Renal pelvis (tissue), 12 donors: ENCODE results near the gene DGCR2. TPM values are rescaled to one million over a fixed set of nuclear protein-coding genes. Genes with fewer than 3 reads are reported as not detected.
"Not testable (repeated sequence)": the region's sequence is repeated elsewhere in the genome, so short reads cannot be mapped to it uniquely, and the experiment has no call there.

Source experiments
- DNase-seq: peaks from one replicate; pipeline ENCODE4 v3.0.0-alpha.2; 2013
- long read RNA-seq, 16 experiments: transcript quantifications; one replicate each; lab custom pipeline, GENCODE V29; 2026
- polyA plus RNA-seq, 3 donors: library from polyadenylated mRNA; unstranded; fragments of 120-200 nt; gene quantifications; one replicate each; pipeline ENCODE4 v1.2.1, GENCODE V29; 2013; ENCODE audit not compliant: insufficient read length in 3 of 3

Gene DGCR2
- polyA plus RNA-seq: 10 to 100 TPM; 75.2 to 88.1 (median 81.3) TPM
- long read RNA-seq, donor 1, full-length matches to known transcripts: 13 of 23 reads
- long read RNA-seq, donor 1, partial matches to known transcripts: 5 of 23 reads
- long read RNA-seq, donor 1, other reads (novel, unspliced or antisense): 5 of 23 reads
- long read RNA-seq, donor 2, full-length matches to known transcripts: 14 of 27 reads
- long read RNA-seq, donor 2, partial matches to known transcripts: 5 of 27 reads
- long read RNA-seq, donor 2, other reads (novel, unspliced or antisense): 8 of 27 reads
- long read RNA-seq, donor 3, full-length matches to known transcripts: 10 of 30 reads
- long read RNA-seq, donor 3, partial matches to known transcripts: 20 of 30 reads
- long read RNA-seq, donor 3, other reads (novel, unspliced or antisense): 0 of 30 reads
- long read RNA-seq, donor 4, full-length matches to known transcripts: 8 of 15 reads
- long read RNA-seq, donor 4, partial matches to known transcripts: 7 of 15 reads
- long read RNA-seq, donor 4, other reads (novel, unspliced or antisense): 0 of 15 reads
- long read RNA-seq, donor 5, full-length matches to known transcripts: 4 of 11 reads
- long read RNA-seq, donor 5, partial matches to known transcripts: 7 of 11 reads
- long read RNA-seq, donor 5, other reads (novel, unspliced or antisense): 0 of 11 reads
- long read RNA-seq, donor 6, full-length matches to known transcripts: 9 of 24 reads
- long read RNA-seq, donor 6, partial matches to known transcripts: 15 of 24 reads
- long read RNA-seq, donor 6, other reads (novel, unspliced or antisense): 0 of 24 reads
- long read RNA-seq, donor 7, full-length matches to known transcripts: 16 of 51 reads
- long read RNA-seq, donor 7, partial matches to known transcripts: 35 of 51 reads
- long read RNA-seq, donor 7, other reads (novel, unspliced or antisense): 0 of 51 reads
- long read RNA-seq, donor 8, full-length matches to known transcripts: 7 of 7 reads
- long read RNA-seq, donor 8, partial matches to known transcripts: 0 of 7 reads
- long read RNA-seq, donor 8, other reads (novel, unspliced or antisense): 0 of 7 reads
- long read RNA-seq, donor 9, full-length matches to known transcripts: 13 of 19 reads
- long read RNA-seq, donor 9, partial matches to known transcripts: 6 of 19 reads
- long read RNA-seq, donor 9, other reads (novel, unspliced or antisense): 0 of 19 reads
- long read RNA-seq, donor 10, full-length matches to known transcripts: 4 of 16 reads
- long read RNA-seq, donor 10, partial matches to known transcripts: 12 of 16 reads
- long read RNA-seq, donor 10, other reads (novel, unspliced or antisense): 0 of 16 reads
- long read RNA-seq, donor 11, full-length matches to known transcripts: 6 of 28 reads
- long read RNA-seq, donor 11, partial matches to known transcripts: 16 of 28 reads
- long read RNA-seq, donor 11, other reads (novel, unspliced or antisense): 6 of 28 reads
- long read RNA-seq, donor 12, full-length matches to known transcripts: 20 of 43 reads
- long read RNA-seq, donor 12, partial matches to known transcripts: 15 of 43 reads
- long read RNA-seq, donor 12, other reads (novel, unspliced or antisense): 8 of 43 reads
- long read RNA-seq, donor 13, full-length matches to known transcripts: 6 of 12 reads
- long read RNA-seq, donor 13, partial matches to known transcripts: 6 of 12 reads
- long read RNA-seq, donor 13, other reads (novel, unspliced or antisense): 0 of 12 reads
- long read RNA-seq, donor 14, full-length matches to known transcripts: 19 of 54 reads
- long read RNA-seq, donor 14, partial matches to known transcripts: 35 of 54 reads
- long read RNA-seq, donor 14, other reads (novel, unspliced or antisense): 0 of 54 reads
- long read RNA-seq, donor 15, full-length matches to known transcripts: 17 of 31 reads
- long read RNA-seq, donor 15, partial matches to known transcripts: 6 of 31 reads
- long read RNA-seq, donor 15, other reads (novel, unspliced or antisense): 8 of 31 reads
- long read RNA-seq, donor 16, full-length matches to known transcripts: 8 of 27 reads
- long read RNA-seq, donor 16, partial matches to known transcripts: 19 of 27 reads
- long read RNA-seq, donor 16, other reads (novel, unspliced or antisense): 0 of 27 reads

GRCh38 chr22:19122143-19122751, at the start of gene DGCR2:
TSS of gene DGCR2 (minus strand) at chr22:19122412. CDS start at chr22:19122206, 206 bp downstream.
- DNase-seq: peak; percentile 97

GRCh38 chr22:19169947-19170318, 47.7 kb upstream of the DGCR2 start:
- DNase-seq: no peak

GRCh38 chr22:19169002-19169946, 47.1 kb upstream of the DGCR2 start:
- no peak for DNase-seq

GRCh38 chr22:19168088-19168890, 46.1 kb upstream of the DGCR2 start:
- DNase-seq: no peak

GRCh38 chr22:19167106-19167869, 45.1 kb upstream of the DGCR2 start:
- DNase-seq: no peak

- no peak for DNase-seq
These were observed 44.2 kb upstream of the DGCR2 start for GRCh38 chr22:19166421-19166820.

GRCh38 chr22:19164425-19164824, 42.2 kb upstream of the DGCR2 start:
- no peak for DNase-seq

GRCh38 chr22:19158649-19159048, 36.4 kb upstream of the DGCR2 start:
- not testable (repeated sequence) for DNase-seq

GRCh38 chr22:19156109-19156508, 33.9 kb upstream of the DGCR2 start:
- DNase-seq: not testable (repeated sequence)

- DNase-seq: no peak
These were observed 31.0 kb upstream of the DGCR2 start for GRCh38 chr22:19152942-19153883.

GRCh38 chr22:19151329-19152191, 29.3 kb upstream of the DGCR2 start:
- no peak for DNase-seq

- no peak for DNase-seq
These were observed 28.5 kb upstream of the DGCR2 start for GRCh38 chr22:19150482-19151328.

- no peak for DNase-seq
These were observed 27.8 kb upstream of the DGCR2 start, which contains the start of gene GSC2 for GRCh38 chr22:19149991-19150390. TSS of gene GSC2 (minus strand) at chr22:19150292. CDS start at chr22:19150283, 9 bp downstream.
